SH-SY5Y (cell line): ENCODE data around the gene RAP1GAP2.

ENCODE experiments used
- GATA2 ChIP-seq: IDR thresholded peaks from 2 replicates; pipeline ENCODE4 v1.6.1; 2011; ENCODE audit warnings: mild to moderate bottlenecking, low read depth, low read length
- GATA3 ChIP-seq: IDR thresholded peaks from 2 replicates; pipeline ENCODE4 v1.6.1; 2011; ENCODE audit warnings: low read depth, mild to moderate bottlenecking, low read length, moderate library complexity

DNA sequence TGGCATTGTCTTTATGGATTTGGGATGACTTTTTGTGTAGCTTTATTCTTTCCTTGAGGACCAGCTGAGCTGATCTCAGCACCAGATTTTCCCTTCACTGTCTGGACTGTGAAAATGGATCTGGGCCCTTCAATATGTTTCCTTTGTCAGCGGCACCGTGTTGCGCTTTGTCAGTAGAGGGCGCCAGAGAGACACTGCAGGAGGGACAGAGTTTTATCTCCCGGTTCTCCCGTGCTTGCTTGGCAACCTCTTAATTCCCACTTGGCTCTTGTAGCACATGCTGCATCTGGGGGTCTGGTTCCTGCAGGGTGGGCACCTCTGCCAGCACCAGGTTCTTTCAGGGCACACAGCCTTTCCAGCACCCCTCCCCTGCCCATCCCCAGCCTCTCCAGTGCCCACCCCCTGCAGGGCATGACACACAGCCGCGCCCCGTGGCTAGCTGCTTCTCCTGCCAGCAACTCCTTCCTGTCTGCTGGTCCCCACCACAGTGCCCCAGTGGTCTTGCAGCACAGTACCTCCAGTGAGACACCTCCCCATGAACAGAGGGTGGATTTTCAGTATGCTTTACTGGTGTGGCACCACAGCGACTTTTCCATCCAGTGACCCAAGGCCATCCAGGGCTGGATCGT, 247.6 kb downstream of the RAP1GAP2 start:
- TF ChIP-seq GATA2 (no peak), GATA3 (no peak)
